Gastroesophageal sphincter (tissue), 3 donors: Measurements from ENCODE around the gene CSPG5.

Source experiments
- CTCF ChIP-seq, 4 experiments: fragments of 200-600 bp in 2 of 4; fragments of 450-650 bp in 2 of 4; sonication (generic) in 1 of 4; IDR thresholded peaks; one replicate each; pipeline ENCODE4 v1.5.1; 2017 to 2019; ENCODE audit warnings: antibody characterized with exemption in 4 of 4, mild to moderate bottlenecking in 2 of 4, moderate library complexity in 2 of 4
- EP300 ChIP-seq: sonication (generic); formaldehyde crosslinking; IDR thresholded peaks from one replicate; pipeline ENCODE4 v1.6.1; 2017; ENCODE audit warnings: antibody characterized with exemption, mild to moderate bottlenecking
- POLR2A ChIP-seq, 2 donors: fragments of 450-650 bp; IDR thresholded peaks; one replicate each; pipeline ENCODE4 v1.6.1; 2017; ENCODE audit warnings: antibody characterized with exemption in 2 of 2, mild to moderate bottlenecking in 2 of 2, moderate library complexity in 1 of 2
- POLR2AphosphoS5 ChIP-seq: sonication (generic); formaldehyde crosslinking; IDR thresholded peaks from one replicate; pipeline ENCODE4 v1.6.1; 2017; ENCODE audit warnings: antibody characterized with exemption

GRCh38 chr3:47515100-47515499, 63.6 kb downstream of the CSPG5 start:
- no peak for TF ChIP-seq CTCF (IDR thresholded peaks at IDR 0.05)
- no peak for TF ChIP-seq POLR2A (IDR thresholded peaks at IDR 0.05)
- TF ChIP-seq POLR2AphosphoS5, result no peak
- TF ChIP-seq EP300, result no peak
